K562 (cell line): Measurements from ENCODE around the gene SLC22A24. TPM values are rescaled to one million over a fixed set of nuclear protein-coding genes. Genes with fewer than 3 reads are reported as not detected.

ENCODE experiments used
- HMBOX1 ChIP-seq: sonication (generic); IDR thresholded peaks from 2 replicates; pipeline ENCODE4 v1.6.1; 2016
- MTA3 ChIP-seq: fragments of 450-650 bp; formaldehyde crosslinking; IDR thresholded peaks from 2 replicates; pipeline ENCODE4 v1.6.1; 2017; ENCODE audit warnings: mild to moderate bottlenecking, borderline replicate concordance
- MYNN ChIP-seq, 2 experiments: sonication (generic); formaldehyde crosslinking in 1 of 2; IDR thresholded peaks; 2 replicates each; pipeline versions ENCODE4 v1.5.0 to v1.6.1; 2016 to 2020; ENCODE audit warnings: antibody characterized with exemption in 1 of 2, missing genetic modification reagents in 1 of 2
- NFE2 ChIP-seq: IDR thresholded peaks from 2 replicates; pipeline ENCODE4 v1.6.1; 2014; ENCODE audit warnings: antibody characterized with exemption, low read depth
- RCOR1 ChIP-seq, 2 experiments: IDR thresholded peaks; 2 replicates each; pipeline ENCODE4 v1.6.1; 2012; ENCODE audit warnings: low read depth in 2 of 2, low read length in 2 of 2, borderline replicate concordance in 1 of 2, improper control_type of control experiment in 1 of 2
- TRIM25 ChIP-seq: fragments of 450-650 bp; IDR thresholded peaks from 2 replicates; pipeline ENCODE4 v1.7.0; 2016; ENCODE audit warnings: borderline replicate concordance
- VEZF1 ChIP-seq: fragments of 200-800 bp; sonication (Bioruptor generic); IDR thresholded peaks from 2 replicates; pipeline ENCODE4 v1.6.1; 2017; ENCODE audit warnings: missing genetic modification characterization, missing compliant biosample characterization
- polyA plus RNA-seq, 8 experiments: library from polyadenylated mRNA; depleted of rRNA in 4 of 8; stranded (reverse) in 5 of 8; unstranded in 3 of 8; fragments of >200 nt; fragmentation: Nextera tagmentation in 2 of 8; fragmentation: Illumina TruSeq in 1 of 8; extraction: Ambion mirVana in 2 of 8; extraction: Trizol in 1 of 8; gene quantifications; 2 replicates each; pipeline versions ENCODE4 v1.2.1 to v1.2.3, GENCODE V29; 2011 to 2014; ENCODE audit warnings: inconsistent platforms in 1 of 8, missing spikeins in 1 of 8
- total RNA-seq, 7 experiments: library from RNA; depleted of rRNA in 6 of 7; stranded (reverse); fragments of >200 nt in 6 of 7; fragmentation: Illumina TruSeq in 2 of 7; extraction: Trizol in 2 of 7; gene quantifications; 2 replicates each; pipeline versions ENCODE4 v1.2.1 to v1.2.3, GENCODE V29; 2011 to 2021; ENCODE audit warnings: low replicate concordance in 1 of 7

The SLC22A24 gene
- total and polyA plus RNA-seq, 9 of the 15 experiments (the other 6 are each of a cell fraction or from before 2014, with no cell fraction given): not detected

GRCh38 chr11:63142459-63142858, 1.6 kb downstream of the SLC22A24 start (continued):
- TF ChIP-seq RCOR1 (IDR thresholded peaks at IDR 0.05; ENCODE audit: borderline replicate concordance in 1 of 2, low read depth in 2 of 2, low read length in 2 of 2): peak in 1 of 2 experiments; percentile 45; a peak in 2 of 4 replicates
- no peak for TF ChIP-seq TRIM25
- TF ChIP-seq MYNN (IDR thresholded peaks at IDR 0.05): no peak
- TF ChIP-seq MYNN (CRISPR knock-in tag; IDR thresholded peaks at IDR 0.05): no peak
- TF ChIP-seq MTA3: no peak
- TF ChIP-seq VEZF1 (CRISPR knock-in tag): peak; percentile 34; the same call in 1 of the 2 replicates
- TF ChIP-seq NFE2: peak; percentile 28; the same call in 1 of the 2 replicates
- peak; percentile 58; the same call in 1 of the 2 replicates for TF ChIP-seq HMBOX1
